CMK (cell line): Measurements from ENCODE around the gene NDUFS2.
"Not testable (repeated sequence)": the region's sequence is repeated elsewhere in the genome, so short reads cannot be mapped to it uniquely, and the experiment has no call there.

Source experiments
- DNase-seq: peaks from one replicate; pipeline ENCODE4 v3.0.0-alpha.2; 2010; ENCODE audit warnings: low read depth

NDUFS2 gene

GRCh38 chr1:161251579-161251978 lies 49.4 kb downstream of the NDUFS2 start:
- no peak for DNase-seq

- DNase-seq: not testable (repeated sequence)
Observed at GRCh38 chr1:161255302-161255701, 53.1 kb downstream of the NDUFS2 start.

GRCh38 chr1:161255955-161256520 lies 53.9 kb downstream of the NDUFS2 start:
- DNase-seq: not testable (repeated sequence)

GRCh38 chr1:161257109-161257508 lies 54.9 kb downstream of the NDUFS2 start:
- not testable (repeated sequence) for DNase-seq

- no peak for DNase-seq
Observed at GRCh38 chr1:161258439-161259344, 56.5 kb downstream of the NDUFS2 start, which contains the start of gene PCP4L1. Gene PCP4L1 (plus strand): TSS chr1:161258745. CDS start chr1:161258975, 230 bp downstream.

- no peak for DNase-seq
Observed at GRCh38 chr1:161259345-161259702, 57.2 kb downstream of the NDUFS2 start.

GRCh38 chr1:161259765-161260164 lies 57.6 kb downstream of the NDUFS2 start:
- no peak for DNase-seq

- DNase-seq: no peak
Observed at GRCh38 chr1:161260376-161261260, 58.5 kb downstream of the NDUFS2 start.

- no peak for DNase-seq
Observed at GRCh38 chr1:161261261-161262235, 59.4 kb downstream of the NDUFS2 start.
